HG03135 (cell line): ENCODE data around the gene ADGRF3.
"Not testable (repeated sequence)": the region's sequence is repeated elsewhere in the genome, so short reads cannot be mapped to it uniquely, and the experiment has no call there.

ENCODE experiments used
- ATAC-seq: cut with Tn5 transposase; IDR thresholded peaks from one replicate; pipeline ENCODE4 v1.9.1; 2021; ENCODE audit warnings: mild to moderate bottlenecking, moderate library complexity; ENCODE audit not compliant: unreplicated experiment

ADGRF3 gene

DNA sequence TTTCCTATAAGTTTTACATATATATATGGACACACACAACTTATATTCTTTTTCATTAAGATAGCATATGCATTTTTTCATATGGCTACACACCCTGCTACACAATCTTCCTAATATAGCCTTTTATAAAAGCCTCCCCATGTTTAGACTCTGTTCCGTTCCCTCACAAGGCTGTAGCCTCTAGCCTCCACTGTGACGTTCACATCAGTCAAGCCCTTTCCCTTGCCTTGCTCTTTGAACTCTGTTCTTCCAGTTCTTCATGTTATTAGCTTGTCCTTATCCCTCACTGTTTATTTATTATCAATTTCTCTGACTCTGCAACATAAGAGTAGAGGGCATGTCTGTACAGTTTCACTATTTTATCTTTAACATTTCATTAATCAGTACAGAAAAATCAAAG, 63.0 kb downstream of the ADGRF3 start:
- ATAC-seq, result no peak

GRCh38 chr2:26281226-26281625, 65.4 kb downstream of the ADGRF3 start:
- ATAC-seq, result no peak

GRCh38 chr2:26279886-26280285, 66.7 kb downstream of the ADGRF3 start:
- no peak for ATAC-seq

DNA sequence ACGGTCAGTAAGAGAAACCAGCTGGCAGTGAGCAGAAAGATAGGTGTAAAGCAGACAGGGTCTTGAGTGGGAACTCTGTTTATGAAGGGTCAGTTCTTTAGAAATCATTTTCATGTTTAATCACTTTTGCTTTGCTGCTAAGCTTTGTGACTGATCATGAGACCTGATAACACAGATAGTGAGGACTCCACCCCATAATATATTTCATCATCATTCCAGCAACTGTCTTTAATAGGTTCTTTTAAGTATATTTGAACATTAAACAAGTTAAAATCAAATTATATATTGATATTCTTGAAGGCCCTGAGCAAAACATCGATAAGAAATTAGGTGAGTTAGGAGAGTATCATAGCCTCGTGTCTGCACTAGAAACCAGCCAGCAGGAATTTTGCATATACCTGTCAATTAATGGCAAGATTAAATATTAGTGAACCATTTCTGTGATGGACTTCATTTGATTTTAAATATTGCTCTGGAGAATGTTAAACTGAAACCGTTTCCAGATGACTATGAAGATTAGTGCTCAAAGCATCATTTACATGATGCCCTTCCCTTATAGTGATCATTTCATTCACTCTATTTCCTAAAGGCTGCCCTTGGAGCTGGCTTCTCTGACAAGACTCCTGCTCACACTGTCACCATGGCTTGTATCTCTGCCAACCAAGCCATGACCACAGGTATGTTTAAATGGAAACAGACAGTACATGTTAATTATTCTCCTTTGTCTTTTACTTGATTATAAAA, 69.9 kb downstream of the ADGRF3 start:
- ATAC-seq, result no peak

- no peak for ATAC-seq
Observed at GRCh38 chr2:26274058-26274613, 72.5 kb downstream of the ADGRF3 start.

DNA sequence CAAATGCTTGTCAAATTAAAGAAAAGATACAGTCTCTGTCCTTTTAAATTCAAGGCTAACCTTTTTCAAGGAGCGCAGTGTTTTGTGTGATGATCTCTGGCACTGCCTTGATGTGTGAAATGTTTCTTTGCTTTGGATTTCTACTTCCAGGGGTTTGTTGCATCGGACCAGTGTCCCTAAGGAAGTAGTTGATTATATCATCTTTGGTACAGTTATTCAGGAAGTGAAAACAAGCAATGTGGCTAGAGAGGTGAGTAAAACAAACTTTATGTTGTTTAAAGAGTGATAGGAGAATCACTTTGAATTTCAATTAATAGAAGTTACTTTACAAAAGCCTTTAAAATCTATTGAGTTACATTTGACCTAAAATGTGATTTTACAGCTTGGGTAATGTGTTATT, 73.1 kb downstream of the ADGRF3 start:
- ATAC-seq, result no peak

- ATAC-seq, result no peak
Observed at GRCh38 chr2:26270373-26270772, 76.2 kb downstream of the ADGRF3 start.

DNA sequence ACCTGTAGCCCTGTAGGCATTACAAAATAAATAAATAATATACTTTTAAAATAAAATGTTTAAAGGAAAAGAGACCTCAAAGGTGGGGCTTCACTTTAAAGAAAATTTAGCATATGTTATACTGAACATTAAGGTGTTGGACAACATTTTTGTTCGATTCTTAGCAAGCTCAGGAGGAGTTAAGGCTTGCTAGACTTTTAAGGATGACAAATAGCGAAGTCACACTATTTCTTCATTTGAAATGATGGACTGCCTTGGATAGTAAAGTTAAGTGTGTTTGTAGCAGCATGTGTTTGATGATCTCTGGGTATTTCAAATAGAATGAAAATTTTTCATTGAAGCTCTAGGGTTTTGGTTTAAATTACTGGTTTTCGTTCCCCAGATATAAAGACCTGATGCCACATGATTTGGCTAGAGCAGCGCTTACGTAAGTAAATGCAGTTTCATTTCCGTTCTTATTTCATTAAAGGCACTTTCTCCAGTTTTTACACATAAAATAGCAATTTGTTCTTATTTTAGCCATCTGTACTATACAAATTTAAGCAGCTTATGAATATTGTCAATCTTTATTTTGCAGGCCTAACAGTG, 76.9 kb downstream of the ADGRF3 start:
- no peak for ATAC-seq

DNA sequence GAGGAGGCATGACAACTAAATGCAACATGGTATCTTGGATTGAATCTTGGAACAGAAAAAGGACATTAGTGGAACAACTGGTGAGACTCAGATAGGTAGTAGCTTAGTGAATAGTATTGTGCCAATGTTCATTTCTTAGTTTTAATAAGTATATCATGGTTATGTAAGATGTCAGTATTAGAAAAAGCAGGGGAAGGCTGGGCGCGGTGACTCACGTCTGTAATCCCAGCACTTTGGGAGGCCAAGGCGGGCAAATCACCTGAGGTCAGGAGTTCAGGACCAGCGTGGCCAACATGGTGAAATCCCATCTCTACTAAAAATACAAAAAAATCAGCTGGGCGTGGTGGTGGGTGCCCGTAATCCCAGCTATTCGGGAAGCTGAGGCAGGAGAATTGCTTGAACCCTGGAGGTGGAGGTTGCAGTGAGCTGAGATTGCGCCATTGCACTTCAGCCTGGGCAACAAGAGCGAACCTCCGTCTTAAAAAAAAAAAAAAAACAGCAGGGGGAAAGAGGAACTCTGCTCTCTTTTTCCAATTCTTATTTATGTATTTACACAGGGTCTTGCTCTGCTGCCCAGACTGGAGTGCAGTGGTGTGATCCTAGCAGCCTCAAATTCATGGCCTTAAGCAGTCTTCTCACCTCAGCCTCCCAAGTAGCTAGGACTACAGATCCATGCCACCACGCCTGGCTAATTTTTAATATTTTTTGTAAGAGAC, 77.8 kb downstream of the ADGRF3 start:
- not testable (repeated sequence) for ATAC-seq

DNA sequence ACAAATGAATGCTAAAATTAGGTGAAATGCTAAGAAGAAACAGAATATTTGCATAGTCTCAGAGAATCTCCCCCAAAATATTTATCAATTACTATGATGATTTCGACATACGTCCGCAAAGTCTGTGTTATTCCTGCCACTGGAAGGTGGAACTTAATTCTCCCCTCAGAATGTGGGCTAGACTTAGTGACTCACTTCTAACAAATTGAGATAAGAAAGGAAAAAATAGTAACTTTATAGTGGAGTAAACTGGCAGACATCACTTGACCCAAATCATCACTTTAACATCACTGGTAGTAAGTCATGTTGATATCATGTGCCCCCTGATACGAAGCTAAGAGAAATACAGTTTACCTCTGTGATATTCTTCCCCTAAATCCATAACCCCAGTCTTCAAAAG, 78.4 kb downstream of the ADGRF3 start:
- no peak for ATAC-seq

- ATAC-seq, result not testable (repeated sequence)
Observed at GRCh38 chr2:26258836-26259235, 87.8 kb downstream of the ADGRF3 start.
